ENCODE results near the gene AGAP3.

The AGAP3 gene

GRCh38 chr7:151088019-151088855 is 2.0 kb downstream of the AGAP3 start:
- no peak for DNase-seq (ENCODE audit: low spot score)

- peak; percentile 68 for DNase-seq (ENCODE audit: low spot score)
These were observed 2.8 kb downstream of the AGAP3 start for GRCh38 chr7:151088856-151089699.

- DNase-seq (ENCODE audit: low spot score): no peak
These were observed 3.8 kb downstream of the AGAP3 start for GRCh38 chr7:151089893-151090730.

GRCh38 chr7:151091003-151091402 is 4.7 kb downstream of the AGAP3 start:
- DNase-seq (ENCODE audit: low spot score): no peak

GRCh38 chr7:151091431-151091830 is 5.2 kb downstream of the AGAP3 start:
- DNase-seq (ENCODE audit: low spot score): no peak

- no peak for DNase-seq (ENCODE audit: low spot score)
These were observed 5.7 kb downstream of the AGAP3 start for GRCh38 chr7:151091988-151092387.

- DNase-seq (ENCODE audit: low spot score): no peak
These were observed 7.5 kb downstream of the AGAP3 start for GRCh38 chr7:151093748-151094147.

GRCh38 chr7:151094675-151095074 is 8.4 kb downstream of the AGAP3 start:
- no peak for DNase-seq (ENCODE audit: low spot score)

GRCh38 chr7:151095123-151095797 is 9.0 kb downstream of the AGAP3 start:
- no peak for DNase-seq (ENCODE audit: low spot score)

- DNase-seq (ENCODE audit: low spot score): no peak
These were observed 9.7 kb downstream of the AGAP3 start for GRCh38 chr7:151095828-151096475.

- no peak for DNase-seq (ENCODE audit: low spot score)
These were observed 13.4 kb downstream of the AGAP3 start for GRCh38 chr7:151099486-151100211.

GRCh38 chr7:151100921-151101320 is 14.6 kb downstream of the AGAP3 start:
- no peak for DNase-seq (ENCODE audit: low spot score)

GRCh38 chr7:151101621-151102396 is 15.5 kb downstream of the AGAP3 start:
- no peak for DNase-seq (ENCODE audit: low spot score)

- DNase-seq (ENCODE audit: low spot score): no peak
These were observed 16.7 kb downstream of the AGAP3 start for GRCh38 chr7:151102991-151103390.

GRCh38 chr7:151103973-151104372 is 17.7 kb downstream of the AGAP3 start:
- no peak for DNase-seq (ENCODE audit: low spot score)

GRCh38 chr7:151104411-151105235 is 18.3 kb downstream of the AGAP3 start:
- peak; percentile 68 for DNase-seq (ENCODE audit: low spot score)

GRCh38 chr7:151107882-151108281 is 21.6 kb downstream of the AGAP3 start:
- DNase-seq (ENCODE audit: low spot score): no peak

Data from AG08396 (cell line).